HepG2 (cell line): ENCODE results near the gene DELE1. TPM values are rescaled to one million over a fixed set of nuclear protein-coding genes. Genes with fewer than 3 reads are reported as not detected.

Experiments used
- ATAC-seq: fragments of 200-7000 bp; cut with Tn5 transposase; 3 replicates; pipeline ENCODE4 v1.9.1; 2020; ENCODE audit warnings: mild to moderate bottlenecking, moderate library complexity
- BruUV-seq: library from RNA; stranded (reverse); fragments of 400-500 nt; replicated peaks from 2 replicates; lab custom pipeline; 2021; lab: Mats Ljungman, UMichigan
- CTCF ChIA-PET: fragments of 300-600 bp; formaldehyde crosslinking; extraction: SDS; loops from one replicate; lab custom pipeline; 2021; ENCODE audit warnings: low total read pairs, inconsistent platforms, low intra/inter-chr PET ratio; lab: Yijun Ruan, JAX
- POLR2A ChIA-PET: fragments of 350-600 bp; sonication (Branson Sonifier 250); formaldehyde crosslinking; loops from one replicate; lab custom pipeline; 2020; ENCODE audit warnings: antibody characterized with exemption, inconsistent platforms; lab: Yijun Ruan, JAX
- DNase-seq: peaks from one replicate; pipeline ENCODE4 v3.0.0-alpha.2; 2015; ENCODE audit warnings: low spot score
- FAIRE-seq: peaks from 3 replicates; lab custom pipeline; 2011; peaks lifted over from hg19 to GRCh38; lab: Jason Lieb, UNC
- H2AFZ ChIP-seq: one replicate; pipeline ENCODE4 v1.6.1; 2011; ENCODE audit warnings: low read length, inconsistent platforms
- H3K27ac ChIP-seq: fragments of 300-600 bp; 3 replicates; pipeline ENCODE4 v1.8.0; 2011; ENCODE audit warnings: mixed run types, mild to moderate bottlenecking, mixed read lengths, low read length, inconsistent platforms; ENCODE audit not compliant: insufficient read depth; ENCODE audit errors: extremely low read length
- H3K27me3 ChIP-seq, 2 experiments: fragments of 200-600 bp in 1 of 2; 2 replicates in 1 of 2; 3 replicates in 1 of 2; pipeline versions ENCODE4 v1.6.0 to v1.8.0; 2011; ENCODE audit warnings: low read length in 2 of 2, mild to moderate bottlenecking in 2 of 2, moderate library complexity in 2 of 2, inconsistent platforms in 1 of 2; ENCODE audit not compliant: insufficient read depth in 2 of 2, control insufficient read depth in 1 of 2
- H3K36me3 ChIP-seq, 2 experiments: fragments of 200-600 bp in 1 of 2; replicated peaks in 1 of 2; 2 replicates in 1 of 2; 3 replicates in 1 of 2; pipeline versions ENCODE4 v1.5.1 to v1.8.0; 2011; ENCODE audit warnings: low read length in 2 of 2, inconsistent platforms in 1 of 2; ENCODE audit not compliant: insufficient read depth in 2 of 2, control insufficient read depth in 1 of 2
- H3K4me1 ChIP-seq: 2 replicates; pipeline ENCODE4 v1.5.1; 2012; ENCODE audit warnings: low read length, inconsistent platforms; ENCODE audit not compliant: insufficient read depth
- H3K4me2 ChIP-seq: 2 replicates; pipeline ENCODE4 v1.6.0; 2011; ENCODE audit warnings: low read depth, low read length, inconsistent platforms
- H3K4me3 ChIP-seq, 3 experiments: fragments of 200-600 bp in 1 of 3; sonication (generic), shearing (Covaris generic) in 1 of 3; replicated peaks in 1 of 3; 2 replicates each; pipeline ENCODE4 v1.5.1; 2011 to 2016; ENCODE audit warnings: low read length in 3 of 3, inconsistent platforms in 2 of 3, low read depth in 2 of 3, mild to moderate bottlenecking in 2 of 3, control low read depth in 1 of 3, mixed read lengths in 1 of 3; ENCODE audit not compliant: insufficient read depth in 1 of 3
- H3K79me2 ChIP-seq: one replicate; pipeline ENCODE4 v1.6.1; 2011; ENCODE audit warnings: low read length, inconsistent platforms; ENCODE audit not compliant: insufficient read depth
- H3K9ac ChIP-seq: 2 replicates; pipeline ENCODE4 v1.6.0; 2011; ENCODE audit warnings: mild to moderate bottlenecking, low read depth, low read length, inconsistent platforms; ENCODE audit not compliant: insufficient read depth
- H3K9me3 ChIP-seq: 2 replicates; pipeline ENCODE4 v1.5.1; 2012; ENCODE audit warnings: mild to moderate bottlenecking, low read length
- H4K20me1 ChIP-seq: 2 replicates; pipeline ENCODE4 v1.6.0; 2011; ENCODE audit warnings: inconsistent platforms, mild to moderate bottlenecking, low read length, moderate library complexity; ENCODE audit not compliant: insufficient read depth
- NCOA2 ChIP-seq: sonication (generic); formaldehyde crosslinking; IDR thresholded peaks from 2 replicates; pipeline ENCODE4 v1.8.0; 2022; ENCODE audit warnings: inconsistent platforms
- RFX1 ChIP-seq: fragments of 450-650 bp; IDR thresholded peaks from 2 replicates; pipeline ENCODE4 v1.6.1; 2017
- SP2 ChIP-seq: sonication (generic); formaldehyde crosslinking; IDR thresholded peaks from 2 replicates; pipeline ENCODE4 v1.5.1; 2020; ENCODE audit warnings: mild to moderate bottlenecking, missing genetic modification reagents
- ZNF563 ChIP-seq: sonication (generic); formaldehyde crosslinking; IDR thresholded peaks from 2 replicates; pipeline ENCODE4 v1.8.0; 2022; ENCODE audit warnings: mild to moderate bottlenecking, moderate library complexity, missing genetic modification reagents
- WGBS: methylation state at CpG from one replicate; pipeline ENCODE4 v1.1.6; 2017; ENCODE audit warnings: low lambda C conversion rate; 5-methylcytosine and 5-hydroxymethylcytosine counted together
- in situ Hi-C: cut with HindIII; loops from 2 replicates; pipeline ENCODE4 v1.10.0; 2017; ENCODE audit warnings: low pct_unique_long_range_greater_than_20kb; ENCODE audit not compliant: extremely low pct_ligation_motif_present
- intact Hi-C: fragments of 100-400 bp; cut with micrococcal nuclease; formaldehyde crosslinking; loops from one replicate; pipeline ENCODE4 v1.10.0; 2022; ENCODE audit not compliant: unreplicated experiment
- polyA plus RNA-seq, 8 experiments: library from polyadenylated mRNA; depleted of rRNA in 3 of 8; stranded (reverse) in 7 of 8; unstranded in 1 of 8; fragments of >200 nt; fragmentation: Illumina TruSeq in 4 of 8; extraction: Trizol in 4 of 8; gene quantifications; 2 replicates each; pipeline versions ENCODE4 v1.2.1 to v1.2.3, GENCODE V29; 2011 to 2016; ENCODE audit warnings: low read depth in 4 of 8, missing spikeins in 1 of 8, mixed read lengths in 1 of 8; ENCODE audit not compliant: insufficient read depth in 1 of 8
- total RNA-seq, 5 experiments: library from RNA; depleted of rRNA; stranded (reverse); fragments of >200 nt; fragmentation: Illumina TruSeq; extraction: Trizol; gene quantifications; 2 replicates each; pipeline ENCODE4 v1.2.3, GENCODE V29; 2016; ENCODE audit warnings: low read depth in 1 of 5
- TF ChIP-seq, protein P1 (sequence below): sonication (generic); formaldehyde crosslinking; IDR thresholded peaks from 2 replicates; pipeline ENCODE4; 2020; ENCODE audit warnings: missing genetic modification reagents, mild to moderate bottlenecking, borderline replicate concordance
- TF ChIP-seq, protein P2 (sequence below): sonication (generic); formaldehyde crosslinking; IDR thresholded peaks from 2 replicates; pipeline ENCODE4 v1.5.1; 2020; ENCODE audit warnings: mild to moderate bottlenecking, missing genetic modification reagents, moderate library complexity
- TF ChIP-seq, protein P3 (sequence below), 2 experiments: fragments of 450-650 bp in 1 of 2; sonication (generic) in 1 of 2; formaldehyde crosslinking; IDR thresholded peaks; 2 replicates each; pipeline versions ENCODE4 v1.5.0 to v1.8.0; 2020 to 2022; ENCODE audit warnings: mild to moderate bottlenecking in 1 of 2, missing genetic modification reagents in 1 of 2
- TF ChIP-seq, protein P4 (sequence below): IDR thresholded peaks from 2 replicates; pipeline ENCODE4 v1.6.1; 2016; ENCODE audit warnings: mild to moderate bottlenecking, missing biosample characterization, missing genetic modification reagents
- TF ChIP-seq, protein P5 (sequence below): IDR thresholded peaks from 2 replicates; pipeline ENCODE4 v1.6.1; 2018; ENCODE audit warnings: missing genetic modification reagents, mild to moderate bottlenecking, missing compliant biosample characterization
- TF ChIP-seq, protein P6 (sequence below): IDR thresholded peaks from 2 replicates; pipeline ENCODE4 v1.4.0; 2020; ENCODE audit warnings: mild to moderate bottlenecking, missing genetic modification reagents

The DELE1 gene
- total and polyA plus RNA-seq, 2 of the 13 experiments (the other 11 are each of a cell fraction or from before 2014, with no cell fraction given), result 57.5 to 90.3 TPM

DNA sequence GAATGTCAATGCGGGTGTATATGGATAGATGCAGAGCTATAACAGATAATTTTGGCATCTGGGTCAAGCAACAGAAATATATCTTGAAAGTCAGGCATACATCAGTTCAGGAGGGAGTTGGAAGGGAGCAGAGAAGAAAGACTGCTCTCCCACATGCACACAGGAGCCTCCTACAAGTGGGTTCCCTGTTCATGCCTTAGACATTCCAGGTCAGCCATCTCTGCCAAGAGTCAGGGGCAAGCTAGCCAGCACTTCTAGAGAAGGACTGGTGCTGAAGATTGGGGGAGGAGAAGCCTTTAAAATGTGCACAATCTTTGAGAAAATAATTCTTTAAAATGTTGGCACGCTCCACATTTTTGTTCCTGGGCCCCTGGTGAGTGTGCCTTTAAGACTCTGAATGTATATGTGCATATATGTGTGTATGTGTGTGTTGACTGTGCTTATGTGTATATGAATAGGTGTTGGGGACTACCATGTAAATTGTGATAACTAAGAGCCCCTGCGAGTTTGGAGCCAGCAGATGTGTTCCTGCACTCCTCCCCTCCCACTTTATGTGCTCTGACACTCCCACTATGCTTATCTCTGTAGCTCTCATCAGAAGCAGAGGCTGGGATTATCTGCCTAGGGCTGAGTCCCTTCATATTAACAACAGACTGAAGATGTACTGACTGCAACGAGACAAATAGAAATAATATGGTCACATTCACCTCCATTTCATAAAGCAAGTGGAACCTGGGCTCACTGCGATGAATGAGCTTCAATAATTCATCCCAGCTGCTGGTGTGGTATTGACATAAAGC, 21.5 kb upstream of the DELE1 start:
- Histone ChIP-seq H3K4me2 (no peak overlapping the region), H2AFZ (no peak overlapping the region), H3K4me1 (no peaks in the 10 kb centered on the region), H3K79me2 (no peaks in the 10 kb centered on the region), H3K9me3 (no peaks in the 10 kb centered on the region), H3K9ac (no peak overlapping the region), H3K27ac (no peak overlapping the region), H3K4me3 (no peak overlapping the region), H3K27me3 (peaks cover 0 to 5% of the 10 kb centered on the region in 2 experiments; a peak in 1 of 5 replicates), H3K36me3 (no peaks in the 10 kb centered on the region), H4K20me1 (no peaks in the 10 kb centered on the region)
- 12% methylated on average over 5 of the region's 5 CpGs for WGBS
- DNase-seq (no peak), FAIRE-seq (no peak), ATAC-seq (no peak)
- TF ChIP-seq, protein P1, sequence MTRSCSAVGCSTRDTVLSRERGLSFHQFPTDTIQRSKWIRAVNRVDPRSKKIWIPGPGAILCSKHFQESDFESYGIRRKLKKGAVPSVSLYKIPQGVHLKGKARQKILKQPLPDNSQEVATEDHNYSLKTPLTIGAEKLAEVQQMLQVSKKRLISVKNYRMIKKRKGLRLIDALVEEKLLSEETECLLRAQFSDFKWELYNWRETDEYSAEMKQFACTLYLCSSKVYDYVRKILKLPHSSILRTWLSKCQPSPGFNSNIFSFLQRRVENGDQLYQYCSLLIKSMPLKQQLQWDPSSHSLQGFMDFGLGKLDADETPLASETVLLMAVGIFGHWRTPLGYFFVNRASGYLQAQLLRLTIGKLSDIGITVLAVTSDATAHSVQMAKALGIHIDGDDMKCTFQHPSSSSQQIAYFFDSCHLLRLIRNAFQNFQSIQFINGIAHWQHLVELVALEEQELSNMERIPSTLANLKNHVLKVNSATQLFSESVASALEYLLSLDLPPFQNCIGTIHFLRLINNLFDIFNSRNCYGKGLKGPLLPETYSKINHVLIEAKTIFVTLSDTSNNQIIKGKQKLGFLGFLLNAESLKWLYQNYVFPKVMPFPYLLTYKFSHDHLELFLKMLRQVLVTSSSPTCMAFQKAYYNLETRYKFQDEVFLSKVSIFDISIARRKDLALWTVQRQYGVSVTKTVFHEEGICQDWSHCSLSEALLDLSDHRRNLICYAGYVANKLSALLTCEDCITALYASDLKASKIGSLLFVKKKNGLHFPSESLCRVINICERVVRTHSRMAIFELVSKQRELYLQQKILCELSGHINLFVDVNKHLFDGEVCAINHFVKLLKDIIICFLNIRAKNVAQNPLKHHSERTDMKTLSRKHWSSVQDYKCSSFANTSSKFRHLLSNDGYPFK, result no peak
- TF ChIP-seq RFX1, result no peak
- TF ChIP-seq, protein P2, sequence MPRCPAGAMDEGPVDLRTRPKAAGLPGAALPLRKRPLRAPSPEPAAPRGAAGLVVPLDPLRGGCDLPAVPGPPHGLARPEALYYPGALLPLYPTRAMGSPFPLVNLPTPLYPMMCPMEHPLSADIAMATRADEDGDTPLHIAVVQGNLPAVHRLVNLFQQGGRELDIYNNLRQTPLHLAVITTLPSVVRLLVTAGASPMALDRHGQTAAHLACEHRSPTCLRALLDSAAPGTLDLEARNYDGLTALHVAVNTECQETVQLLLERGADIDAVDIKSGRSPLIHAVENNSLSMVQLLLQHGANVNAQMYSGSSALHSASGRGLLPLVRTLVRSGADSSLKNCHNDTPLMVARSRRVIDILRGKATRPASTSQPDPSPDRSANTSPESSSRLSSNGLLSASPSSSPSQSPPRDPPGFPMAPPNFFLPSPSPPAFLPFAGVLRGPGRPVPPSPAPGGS (CRISPR knock-in tag), result no peak
- TF ChIP-seq, protein P3, sequence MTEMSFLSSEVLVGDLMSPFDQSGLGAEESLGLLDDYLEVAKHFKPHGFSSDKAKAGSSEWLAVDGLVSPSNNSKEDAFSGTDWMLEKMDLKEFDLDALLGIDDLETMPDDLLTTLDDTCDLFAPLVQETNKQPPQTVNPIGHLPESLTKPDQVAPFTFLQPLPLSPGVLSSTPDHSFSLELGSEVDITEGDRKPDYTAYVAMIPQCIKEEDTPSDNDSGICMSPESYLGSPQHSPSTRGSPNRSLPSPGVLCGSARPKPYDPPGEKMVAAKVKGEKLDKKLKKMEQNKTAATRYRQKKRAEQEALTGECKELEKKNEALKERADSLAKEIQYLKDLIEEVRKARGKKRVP (CRISPR knock-in tag; IDR thresholded peaks at IDR 0.05), result no peak
- no peak for TF ChIP-seq SP2 (CRISPR knock-in tag)
- TF ChIP-seq, protein P4, sequence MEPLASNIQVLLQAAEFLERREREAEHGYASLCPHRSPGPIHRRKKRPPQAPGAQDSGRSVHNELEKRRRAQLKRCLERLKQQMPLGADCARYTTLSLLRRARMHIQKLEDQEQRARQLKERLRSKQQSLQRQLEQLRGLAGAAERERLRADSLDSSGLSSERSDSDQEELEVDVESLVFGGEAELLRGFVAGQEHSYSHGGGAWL (CRISPR knock-in tag), result no peak
- TF ChIP-seq, protein P5, sequence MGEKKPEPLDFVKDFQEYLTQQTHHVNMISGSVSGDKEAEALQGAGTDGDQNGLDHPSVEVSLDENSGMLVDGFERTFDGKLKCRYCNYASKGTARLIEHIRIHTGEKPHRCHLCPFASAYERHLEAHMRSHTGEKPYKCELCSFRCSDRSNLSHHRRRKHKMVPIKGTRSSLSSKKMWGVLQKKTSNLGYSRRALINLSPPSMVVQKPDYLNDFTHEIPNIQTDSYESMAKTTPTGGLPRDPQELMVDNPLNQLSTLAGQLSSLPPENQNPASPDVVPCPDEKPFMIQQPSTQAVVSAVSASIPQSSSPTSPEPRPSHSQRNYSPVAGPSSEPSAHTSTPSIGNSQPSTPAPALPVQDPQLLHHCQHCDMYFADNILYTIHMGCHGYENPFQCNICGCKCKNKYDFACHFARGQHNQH, result no peak
- TF ChIP-seq, protein P6, sequence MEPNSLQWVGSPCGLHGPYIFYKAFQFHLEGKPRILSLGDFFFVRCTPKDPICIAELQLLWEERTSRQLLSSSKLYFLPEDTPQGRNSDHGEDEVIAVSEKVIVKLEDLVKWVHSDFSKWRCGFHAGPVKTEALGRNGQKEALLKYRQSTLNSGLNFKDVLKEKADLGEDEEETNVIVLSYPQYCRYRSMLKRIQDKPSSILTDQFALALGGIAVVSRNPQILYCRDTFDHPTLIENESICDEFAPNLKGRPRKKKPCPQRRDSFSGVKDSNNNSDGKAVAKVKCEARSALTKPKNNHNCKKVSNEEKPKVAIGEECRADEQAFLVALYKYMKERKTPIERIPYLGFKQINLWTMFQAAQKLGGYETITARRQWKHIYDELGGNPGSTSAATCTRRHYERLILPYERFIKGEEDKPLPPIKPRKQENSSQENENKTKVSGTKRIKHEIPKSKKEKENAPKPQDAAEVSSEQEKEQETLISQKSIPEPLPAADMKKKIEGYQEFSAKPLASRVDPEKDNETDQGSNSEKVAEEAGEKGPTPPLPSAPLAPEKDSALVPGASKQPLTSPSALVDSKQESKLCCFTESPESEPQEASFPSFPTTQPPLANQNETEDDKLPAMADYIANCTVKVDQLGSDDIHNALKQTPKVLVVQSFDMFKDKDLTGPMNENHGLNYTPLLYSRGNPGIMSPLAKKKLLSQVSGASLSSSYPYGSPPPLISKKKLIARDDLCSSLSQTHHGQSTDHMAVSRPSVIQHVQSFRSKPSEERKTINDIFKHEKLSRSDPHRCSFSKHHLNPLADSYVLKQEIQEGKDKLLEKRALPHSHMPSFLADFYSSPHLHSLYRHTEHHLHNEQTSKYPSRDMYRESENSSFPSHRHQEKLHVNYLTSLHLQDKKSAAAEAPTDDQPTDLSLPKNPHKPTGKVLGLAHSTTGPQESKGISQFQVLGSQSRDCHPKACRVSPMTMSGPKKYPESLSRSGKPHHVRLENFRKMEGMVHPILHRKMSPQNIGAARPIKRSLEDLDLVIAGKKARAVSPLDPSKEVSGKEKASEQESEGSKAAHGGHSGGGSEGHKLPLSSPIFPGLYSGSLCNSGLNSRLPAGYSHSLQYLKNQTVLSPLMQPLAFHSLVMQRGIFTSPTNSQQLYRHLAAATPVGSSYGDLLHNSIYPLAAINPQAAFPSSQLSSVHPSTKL (CRISPR knock-in tag), result no peak
- no peak for TF ChIP-seq NCOA2 (CRISPR knock-in tag)
- no peak for TF ChIP-seq ZNF563 (CRISPR knock-in tag)
- ChIA-PET POLR2A (interaction anchor here (1.0 kb wide), 1 partner anchor 22 kb away, joined by 4 read pairs; the partner anchor contains the start of gene DELE1), CTCF (no interaction called here)
- intact Hi-C loops, result no loop called here
- in situ Hi-C loops, result no loop called here
- BruUV-seq, result no TSS peak
